NCI-H774 (cell line): ENCODE measurements around the gene TMEM222.
"Not testable (repeated sequence)": the region's sequence is repeated elsewhere in the genome, so short reads cannot be mapped to it uniquely, and the experiment has no call there.

ENCODE experiments used
- DNase-seq: peaks from one replicate; lab custom pipeline; 2025; lab: John Stamatoyannopoulos, UW

The TMEM222 gene

DNA sequence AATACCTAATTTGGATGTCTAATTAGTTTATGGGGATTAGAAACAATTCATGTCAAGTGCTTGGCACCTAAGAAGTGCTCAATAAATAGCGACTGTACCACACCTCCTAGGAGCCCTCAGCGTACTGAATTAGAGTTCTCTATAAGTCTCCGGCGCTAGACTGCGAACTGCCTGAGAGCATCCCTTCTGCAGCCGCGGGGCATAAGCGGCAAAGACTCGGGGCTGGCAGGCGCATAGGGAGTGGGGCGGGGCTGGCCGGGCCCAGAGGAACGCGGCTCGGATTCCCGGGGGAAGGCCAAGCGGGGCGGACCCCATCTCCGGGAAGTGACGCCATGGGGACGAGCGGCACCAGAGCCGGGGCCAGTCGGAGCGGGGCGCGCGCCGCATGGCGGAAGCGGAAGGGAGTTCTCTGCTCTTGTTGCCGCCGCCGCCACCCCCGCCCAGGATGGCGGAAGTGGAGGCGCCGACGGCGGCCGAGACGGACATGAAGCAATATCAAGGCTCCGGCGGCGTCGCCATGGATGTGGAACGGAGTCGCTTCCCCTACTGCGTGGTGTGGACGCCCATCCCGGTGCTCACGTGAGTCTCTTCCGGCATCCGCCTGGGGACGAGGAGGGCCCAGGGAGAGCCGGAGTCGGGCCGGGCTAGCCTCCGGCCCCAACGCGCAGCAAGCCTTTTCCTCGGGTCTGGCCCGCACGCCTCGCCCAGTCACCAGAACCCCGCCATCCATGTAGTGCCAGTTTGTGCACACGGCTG is at the start of gene TMEM222:
Gene TMEM222, plus strand, starts transcription at position 351 of the 756 bp plus-strand sequence. Its CDS starts 35 bp downstream, at position 386.
- DNase-seq = peak; percentile 91

DNA sequence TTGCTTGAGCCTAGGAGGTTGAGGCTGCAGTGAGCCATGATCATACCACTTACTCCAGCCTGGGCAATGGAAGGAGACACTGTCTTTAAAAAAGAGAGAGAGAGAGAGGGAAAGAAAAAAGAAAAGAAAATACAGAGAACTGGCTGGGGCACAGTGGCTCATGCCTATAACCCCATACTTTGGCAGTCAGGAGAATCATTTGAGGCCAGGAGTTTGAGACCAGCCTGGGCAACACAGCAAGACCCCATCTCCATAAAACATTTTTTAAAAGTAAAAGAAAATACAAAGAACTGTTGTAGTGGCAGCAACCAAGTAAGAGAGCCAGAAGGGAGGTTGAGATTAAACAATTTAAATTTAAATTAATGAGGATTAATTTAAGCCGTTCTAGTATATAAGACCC is 47.8 kb upstream of the TMEM222 start:
- no peak for DNase-seq

DNA sequence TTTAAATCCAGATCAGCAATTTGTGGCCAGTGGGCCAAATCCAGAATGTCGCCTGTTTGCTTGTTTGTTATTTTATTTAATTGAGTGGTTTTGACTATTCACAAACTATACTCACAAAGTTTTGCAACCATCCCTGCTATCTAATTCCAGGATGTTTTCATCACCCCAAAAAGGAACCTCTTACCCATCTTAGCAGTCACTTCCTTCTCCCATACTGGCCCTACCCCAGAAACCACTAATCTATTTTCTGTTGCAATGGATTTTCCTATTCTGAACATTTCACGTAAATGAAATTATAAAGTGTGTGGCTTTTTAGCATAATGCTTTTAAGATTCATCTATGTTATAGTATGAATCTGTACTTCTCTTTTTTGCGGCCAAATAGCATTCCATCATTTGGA is 46.3 kb upstream of the TMEM222 start:
- no peak for DNase-seq

GRCh38 chr1:27284425-27285273 is 37.3 kb upstream of the TMEM222 start:
- DNase-seq = peak; percentile 4

DNA sequence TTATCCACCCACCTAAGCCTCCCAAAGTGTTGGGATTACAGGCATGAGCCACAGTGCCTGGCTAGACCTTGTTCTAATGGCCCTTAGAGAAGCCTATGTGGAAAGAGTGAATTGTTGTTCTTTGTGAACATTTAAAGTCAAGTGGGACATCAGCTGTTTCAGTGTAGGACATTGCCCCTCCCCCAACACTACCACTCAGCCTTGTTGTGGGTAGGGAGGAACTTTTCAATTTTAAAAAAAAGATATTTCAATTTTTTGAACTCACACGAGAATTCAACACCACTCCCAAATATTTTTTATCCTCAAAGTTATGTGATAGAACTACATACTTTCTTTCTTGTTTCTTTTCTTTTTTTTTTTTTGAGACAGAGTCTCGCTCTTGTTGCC is 36.7 kb upstream of the TMEM222 start:
- DNase-seq = no peak

GRCh38 chr1:27285821-27286220 is 36.1 kb upstream of the TMEM222 start:
- not testable (repeated sequence) for DNase-seq

- DNase-seq = not testable (repeated sequence)
These were observed 32.8 kb upstream of the TMEM222 start for GRCh38 chr1:27289125-27289524.

DNA sequence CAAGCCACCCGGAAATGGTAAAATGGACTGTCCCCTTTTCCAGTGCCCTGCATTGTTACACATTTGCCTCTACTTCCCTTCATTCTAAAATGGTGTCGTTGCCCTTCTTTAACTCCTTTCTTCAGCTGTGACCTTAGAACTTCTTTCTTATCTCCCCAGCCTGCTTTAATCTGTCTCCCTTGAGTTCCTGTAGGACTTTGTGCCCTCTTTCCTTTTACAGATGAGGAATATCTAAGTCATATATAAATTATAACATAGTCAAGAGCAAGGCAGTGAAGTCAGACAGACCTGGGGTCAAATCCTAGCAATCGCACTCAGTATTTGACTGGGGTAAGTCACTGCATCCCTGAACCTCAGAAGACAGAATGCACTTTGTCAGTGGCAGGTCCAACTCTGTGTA is 31.4 kb upstream of the TMEM222 start:
- DNase-seq = no peak

- DNase-seq = no peak
These were observed 29.9 kb upstream of the TMEM222 start for GRCh38 chr1:27292106-27292505.

DNA sequence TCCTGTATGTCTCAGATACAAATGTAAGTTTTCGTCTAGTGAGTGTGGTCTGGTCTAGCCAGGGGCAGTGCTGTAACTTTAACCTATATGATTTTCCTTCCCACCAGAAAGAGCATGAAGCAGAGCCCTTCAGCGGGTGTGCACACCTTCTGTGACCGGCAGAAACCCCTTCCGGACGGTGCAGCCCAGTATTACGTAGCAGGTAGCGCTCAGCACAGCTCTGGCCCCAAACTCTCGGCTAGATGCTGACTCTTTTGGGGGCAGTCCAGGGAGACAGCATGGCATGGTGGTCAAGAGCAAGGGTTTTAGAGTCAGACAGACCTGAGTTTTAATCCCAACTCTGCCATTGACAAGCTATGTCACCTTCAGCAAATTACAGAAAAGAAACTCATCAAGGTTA is 28.0 kb upstream of the TMEM222 start:
- no peak for DNase-seq

GRCh38 chr1:27296773-27297291 is 25.1 kb upstream of the TMEM222 start:
- DNase-seq = no peak

DNA sequence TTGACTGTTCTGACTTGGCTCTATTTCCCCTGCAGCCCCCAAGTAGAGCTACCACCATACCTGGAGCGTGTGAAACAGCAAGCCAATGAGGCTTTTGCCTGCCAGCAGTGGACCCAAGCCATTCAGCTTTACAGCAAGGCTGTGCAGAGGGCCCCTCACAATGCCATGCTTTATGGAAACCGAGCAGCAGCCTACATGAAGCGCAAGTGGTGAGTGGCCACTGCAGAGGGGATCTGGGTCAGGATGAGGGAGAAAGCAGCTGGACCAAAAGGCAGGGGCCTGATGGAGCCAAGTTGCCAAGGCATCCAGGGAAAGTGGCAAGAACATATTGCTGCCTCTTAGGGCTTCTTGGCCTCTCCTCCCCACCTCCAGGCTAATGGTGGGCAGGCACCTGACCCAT is 24.1 kb upstream of the TMEM222 start:
- no peak for DNase-seq

- DNase-seq = no peak
These were observed 23.2 kb upstream of the TMEM222 start for GRCh38 chr1:27298632-27299384.

DNA sequence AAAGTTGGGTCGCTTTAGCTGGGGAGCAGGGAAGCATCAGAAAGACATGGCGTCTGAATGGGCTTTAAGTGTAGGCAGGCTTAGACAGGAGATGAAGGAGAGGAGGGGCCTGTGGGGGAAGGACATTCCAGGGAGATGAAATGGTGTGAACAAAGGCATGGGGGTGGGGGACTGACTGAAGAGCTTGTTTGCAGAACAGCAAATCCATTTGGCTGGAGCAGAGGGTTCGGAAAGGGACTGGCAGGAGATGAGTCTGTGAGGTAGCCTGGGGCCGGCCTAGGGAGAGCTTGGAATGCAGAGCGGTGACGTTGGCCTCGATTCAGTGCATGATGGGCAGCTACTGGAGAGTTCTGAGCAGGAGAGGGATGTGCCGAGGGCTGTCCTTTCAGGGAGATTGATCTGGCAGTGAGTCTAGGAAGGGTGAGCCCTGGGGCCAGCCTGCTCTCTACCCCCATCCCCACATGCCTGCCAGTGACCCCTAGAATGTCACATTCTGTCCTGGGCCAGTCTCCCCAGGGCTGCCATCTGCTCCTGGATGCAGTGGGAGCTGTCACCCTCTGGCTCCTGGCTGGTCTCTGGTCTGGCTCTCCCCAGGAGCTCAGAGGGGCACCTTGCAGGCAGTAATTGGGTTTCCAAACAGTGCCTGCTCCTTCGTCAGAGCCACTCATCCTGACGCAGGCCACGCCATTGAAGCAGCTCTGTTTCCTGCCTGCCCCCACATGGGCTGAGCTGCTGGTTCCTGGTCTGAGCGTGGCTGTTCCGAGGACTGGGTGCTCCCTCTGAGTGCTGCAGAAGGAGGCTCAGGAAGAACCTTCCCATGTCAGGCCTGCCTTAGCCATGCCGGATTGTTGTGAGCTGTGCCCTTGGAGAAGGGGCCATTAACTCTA is 22.3 kb upstream of the TMEM222 start:
- DNase-seq = no peak

GRCh38 chr1:27300341-27301051 is 21.5 kb upstream of the TMEM222 start:
- DNase-seq = no peak

DNA sequence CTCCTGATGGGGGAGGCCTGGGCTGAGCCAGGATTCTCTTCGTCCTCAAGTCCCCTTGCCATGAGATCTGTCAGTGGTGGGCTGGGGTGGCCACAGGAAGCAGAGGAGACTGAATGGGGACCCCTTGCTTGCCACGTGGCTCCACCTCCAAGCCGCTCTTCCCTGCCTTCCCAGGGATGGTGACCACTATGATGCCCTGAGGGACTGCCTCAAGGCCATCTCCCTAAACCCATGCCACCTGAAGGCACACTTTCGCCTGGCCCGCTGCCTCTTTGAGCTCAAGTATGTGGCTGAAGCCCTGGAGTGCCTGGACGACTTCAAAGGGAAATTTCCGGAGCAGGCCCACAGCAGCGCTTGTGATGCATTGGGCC is 20.9 kb upstream of the TMEM222 start:
- DNase-seq = no peak

DNA sequence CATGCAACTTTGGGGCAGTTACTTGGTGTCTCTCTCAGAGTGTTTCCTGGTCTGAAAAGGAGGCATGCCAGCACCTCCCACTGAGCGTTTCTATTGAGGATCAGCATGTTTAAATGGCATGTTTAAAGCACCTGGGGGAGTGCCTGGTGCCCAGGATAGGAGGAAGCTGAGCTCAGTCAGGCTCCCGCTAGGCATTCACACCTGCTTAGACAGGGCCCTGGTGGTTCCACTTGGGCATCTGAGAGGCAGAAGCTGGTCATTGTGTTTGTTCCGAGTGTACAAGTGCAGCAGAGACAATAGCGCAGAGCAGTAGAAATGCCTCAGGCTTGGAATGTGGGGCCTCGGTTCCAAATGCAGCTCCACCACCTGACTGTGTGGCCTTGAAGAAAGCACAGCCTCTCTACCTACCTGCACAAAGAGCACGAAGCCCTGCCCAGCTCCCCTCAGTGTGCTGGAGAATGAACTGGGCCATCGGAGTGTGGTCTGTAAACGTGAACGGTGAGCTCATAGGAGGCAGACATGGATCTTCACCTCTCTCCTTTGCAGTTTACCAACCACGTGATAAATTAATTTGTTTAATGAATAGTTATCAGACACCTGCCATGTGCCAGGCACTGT is 20.3 kb upstream of the TMEM222 start:
- DNase-seq = no peak

- no peak for DNase-seq
These were observed 19.4 kb upstream of the TMEM222 start for GRCh38 chr1:27302612-27303011.

GRCh38 chr1:27303509-27303908 is 18.5 kb upstream of the TMEM222 start:
- no peak for DNase-seq

GRCh38 chr1:27306071-27306470 is 15.9 kb upstream of the TMEM222 start:
- DNase-seq = no peak
